Mammary epithelial cell (primary cell): Measurements from ENCODE around the gene TAS2R10.

ENCODE experiments used
- EZH2 ChIP-seq: IDR thresholded peaks from 2 replicates; pipeline ENCODE4 v1.6.1; 2012; ENCODE audit warnings: low read length, inconsistent platforms, borderline replicate concordance
- TF ChIP-seq, protein P1 (sequence below), 2 donors: IDR thresholded peaks in 1 of 2; conservative IDR thresholded peaks in 1 of 2; 2 replicates each; pipeline ENCODE4 v1.5.1; 2011 to 2012; ENCODE audit warnings: inconsistent platforms in 2 of 2, low read length in 2 of 2, mild to moderate bottlenecking in 2 of 2, control low read depth in 1 of 2, low read depth in 1 of 2; ENCODE audit not compliant: insufficient read depth in 1 of 2; ENCODE audit errors: extremely low read depth in 1 of 2

- TF ChIP-seq, protein P1, sequence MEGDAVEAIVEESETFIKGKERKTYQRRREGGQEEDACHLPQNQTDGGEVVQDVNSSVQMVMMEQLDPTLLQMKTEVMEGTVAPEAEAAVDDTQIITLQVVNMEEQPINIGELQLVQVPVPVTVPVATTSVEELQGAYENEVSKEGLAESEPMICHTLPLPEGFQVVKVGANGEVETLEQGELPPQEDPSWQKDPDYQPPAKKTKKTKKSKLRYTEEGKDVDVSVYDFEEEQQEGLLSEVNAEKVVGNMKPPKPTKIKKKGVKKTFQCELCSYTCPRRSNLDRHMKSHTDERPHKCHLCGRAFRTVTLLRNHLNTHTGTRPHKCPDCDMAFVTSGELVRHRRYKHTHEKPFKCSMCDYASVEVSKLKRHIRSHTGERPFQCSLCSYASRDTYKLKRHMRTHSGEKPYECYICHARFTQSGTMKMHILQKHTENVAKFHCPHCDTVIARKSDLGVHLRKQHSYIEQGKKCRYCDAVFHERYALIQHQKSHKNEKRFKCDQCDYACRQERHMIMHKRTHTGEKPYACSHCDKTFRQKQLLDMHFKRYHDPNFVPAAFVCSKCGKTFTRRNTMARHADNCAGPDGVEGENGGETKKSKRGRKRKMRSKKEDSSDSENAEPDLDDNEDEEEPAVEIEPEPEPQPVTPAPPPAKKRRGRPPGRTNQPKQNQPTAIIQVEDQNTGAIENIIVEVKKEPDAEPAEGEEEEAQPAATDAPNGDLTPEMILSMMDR (conservative IDR thresholded peaks at IDR 0.05 in 1 of 2, IDR thresholded peaks at IDR 0.05 in 1 of 2; ENCODE audit: extremely low read depth in 1 of 2, insufficient read depth in 1 of 2, low read depth in 1 of 2, low read length in 2 of 2) = no peak
- TF ChIP-seq EZH2 = no peak
Observed at GRCh38 chr12:10853776-10854175, 27.6 kb upstream of the TAS2R10 start.
